K562 (cell line): ENCODE results near the gene BRSK1. TPM values are rescaled to one million over a fixed set of nuclear protein-coding genes. Genes with fewer than 3 reads are reported as not detected.

Experiments used
- ATAC-seq: fragments of 200-7000 bp; cut with Tn5 transposase; 3 replicates; pipeline ENCODE4 v1.9.1; 2020; ENCODE audit warnings: moderate library complexity
- BruUV-seq: library from RNA; stranded (reverse); fragments of 400-500 nt; replicated peaks from 2 replicates; lab custom pipeline; 2021; lab: Mats Ljungman, UMichigan
- CTCF ChIA-PET: fragments of 300-600 bp; formaldehyde crosslinking; extraction: SDS; loops from one replicate; lab custom pipeline; 2021; ENCODE audit warnings: low intra/inter-chr PET ratio; lab: Yijun Ruan, JAX
- POLR2A ChIA-PET: fragments of 300-600, 350-650 bp; sonication (Branson Sonifier 250); formaldehyde crosslinking; extraction: SDS; loops from one replicate; lab custom pipeline; 2021; ENCODE audit warnings: antibody characterized with exemption, inconsistent platforms; lab: Yijun Ruan, JAX
- DNase-seq, 4 experiments: peaks; one replicate each; pipeline versions ENCODE4 v3.0.0 to v3.0.0-alpha.2; 2011 to 2018; ENCODE audit warnings: low spot score in 3 of 4, mixed read lengths in 3 of 4; ENCODE audit errors: extremely low read depth in 1 of 4
- FAIRE-seq: peaks from 2 replicates; lab custom pipeline; 2011; peaks lifted over from hg19 to GRCh38; lab: Jason Lieb, UNC
- H2AFZ ChIP-seq: 2 replicates; pipeline ENCODE4 v1.6.0; 2011; ENCODE audit warnings: low read depth, low read length, control low read depth, inconsistent platforms
- H3K27ac ChIP-seq: fragments of 200-600 bp; 3 replicates; pipeline ENCODE4 v1.8.0; 2011; ENCODE audit warnings: low read depth, mild to moderate bottlenecking, control low read depth, inconsistent platforms, low read length, moderate library complexity, mixed read lengths; ENCODE audit errors: extremely low read depth
- H3K27me3 ChIP-seq, 2 experiments: fragments of 300-600 bp in 1 of 2; 2 replicates in 1 of 2; 3 replicates in 1 of 2; pipeline versions ENCODE4 v1.6.0 to v1.8.0; 2011; ENCODE audit warnings: inconsistent platforms in 2 of 2, low read length in 2 of 2, mild to moderate bottlenecking in 1 of 2, mixed read lengths in 1 of 2, moderate library complexity in 1 of 2; ENCODE audit not compliant: control insufficient read depth in 2 of 2, insufficient read depth in 2 of 2
- H3K36me3 ChIP-seq: fragments of 300-600 bp; 3 replicates; pipeline ENCODE4 v1.8.0; 2011; ENCODE audit warnings: mild to moderate bottlenecking, low read length, inconsistent platforms; ENCODE audit not compliant: control insufficient read depth, insufficient read depth
- H3K4me1 ChIP-seq, 2 experiments: fragments of 200-600 bp in 1 of 2; replicated peaks in 1 of 2; 2 replicates in 1 of 2; 3 replicates in 1 of 2; pipeline versions ENCODE4 v1.5.1 to v1.8.0; 2011; ENCODE audit warnings: inconsistent platforms in 2 of 2, low read length in 2 of 2, mild to moderate bottlenecking in 1 of 2, mixed read lengths in 1 of 2, moderate library complexity in 1 of 2; ENCODE audit not compliant: control insufficient read depth in 2 of 2, insufficient read depth in 2 of 2
- H3K4me2 ChIP-seq: 2 replicates; pipeline ENCODE4 v1.6.1; 2011; ENCODE audit warnings: low read length, control low read depth, inconsistent platforms, mixed read lengths; ENCODE audit not compliant: insufficient read depth
- H3K4me3 ChIP-seq: fragments of 200-600 bp; sonication (generic), shearing (Covaris generic); 2 replicates; pipeline ENCODE4 v1.5.1; 2016; ENCODE audit warnings: control low read depth, inconsistent platforms
- H3K79me2 ChIP-seq: fragments of 200-600 bp; 3 replicates; pipeline ENCODE4 v1.8.0; 2011; ENCODE audit warnings: low read length, inconsistent platforms; ENCODE audit not compliant: control insufficient read depth, insufficient read depth
- H3K9ac ChIP-seq, 2 experiments: 2 replicates each; pipeline versions ENCODE4 v1.6.0 to v1.6.1; 2011; ENCODE audit warnings: low read depth in 2 of 2, low read length in 2 of 2, control low read depth in 1 of 2, inconsistent platforms in 1 of 2, mild to moderate bottlenecking in 1 of 2, mixed read lengths in 1 of 2; ENCODE audit not compliant: insufficient read depth in 1 of 2
- H3K9me1 ChIP-seq: one replicate; pipeline ENCODE4 v1.6.0; 2011; ENCODE audit warnings: inconsistent platforms, mild to moderate bottlenecking, low read length, moderate library complexity; ENCODE audit not compliant: control insufficient read depth, insufficient read depth
- H3K9me3 ChIP-seq: replicated peaks from 2 replicates; pipeline ENCODE4 v1.5.1; 2011; ENCODE audit warnings: low read depth, low read length, inconsistent platforms; ENCODE audit not compliant: control insufficient read depth, insufficient read depth
- H4K20me1 ChIP-seq: replicated peaks from 2 replicates; pipeline ENCODE4 v1.6.1; 2011; ENCODE audit warnings: low read length, inconsistent platforms, mixed read lengths; ENCODE audit not compliant: control insufficient read depth, insufficient read depth
- AFF1 ChIP-seq, 2 experiments: fragments of 450-650 bp; IDR thresholded peaks; 2 replicates each; pipeline ENCODE4 v1.6.1; 2018; ENCODE audit warnings: mild to moderate bottlenecking in 2 of 2, low read depth in 1 of 2; ENCODE audit not compliant: partially characterized antibody in 2 of 2
- HCFC1 ChIP-seq: IDR thresholded peaks from 2 replicates; pipeline ENCODE4 v1.6.1; 2012; ENCODE audit warnings: low read depth, low read length, improper control_type of control experiment
- SIX5 ChIP-seq, 2 experiments: IDR thresholded peaks; 2 replicates each; pipeline ENCODE4 v1.6.1; 2011; ENCODE audit warnings: low read length in 2 of 2, borderline replicate concordance in 1 of 2, low read depth in 1 of 2, mild to moderate bottlenecking in 1 of 2, moderate library complexity in 1 of 2; ENCODE audit not compliant: insufficient read depth in 1 of 2
- ZNF277 ChIP-seq: fragments of 250-450 bp; sonication (Bioruptor Pico); IDR thresholded peaks from 2 replicates; pipeline ENCODE4 v1.8.0; 2022; ENCODE audit warnings: inconsistent platforms, mild to moderate bottlenecking, moderate library complexity, borderline replicate concordance
- WGBS: fragments of 100-300 bp; shearing (Covaris generic); methylation state at CpG from one replicate; pipeline ENCODE4 v1.1.6; 2016; ENCODE audit warnings: low coverage, mixed read lengths; ENCODE audit not compliant: insufficient coverage; ENCODE audit errors: missing lambda C conversion rate; 5-methylcytosine and 5-hydroxymethylcytosine counted together
- in situ Hi-C: fragments of 300-500 bp; cut with MboI; formaldehyde crosslinking; loops from 4 replicates; pipeline ENCODE4 v1.15.0; 2018; ENCODE audit warnings: inconsistent platforms, mixed read lengths
- intact Hi-C: fragments of 100-400 bp; cut with micrococcal nuclease; formaldehyde crosslinking; loops from 2 replicates; pipeline ENCODE4 v1.14.2; 2022
- polyA plus RNA-seq, 8 experiments: library from polyadenylated mRNA; depleted of rRNA in 4 of 8; stranded (reverse) in 5 of 8; unstranded in 3 of 8; fragments of >200 nt; fragmentation: Nextera tagmentation in 2 of 8; fragmentation: Illumina TruSeq in 1 of 8; extraction: Ambion mirVana in 2 of 8; extraction: Trizol in 1 of 8; gene quantifications; 2 replicates each; pipeline versions ENCODE4 v1.2.1 to v1.2.3, GENCODE V29; 2011 to 2014; ENCODE audit warnings: inconsistent platforms in 1 of 8, missing spikeins in 1 of 8
- total RNA-seq, 7 experiments: library from RNA; depleted of rRNA in 6 of 7; stranded (reverse); fragments of >200 nt in 6 of 7; fragmentation: Illumina TruSeq in 2 of 7; extraction: Trizol in 2 of 7; gene quantifications; 2 replicates each; pipeline versions ENCODE4 v1.2.1 to v1.2.3, GENCODE V29; 2011 to 2021; ENCODE audit warnings: low replicate concordance in 1 of 7

The BRSK1 gene
- total and polyA plus RNA-seq, 9 of the 15 experiments (the other 6 are each of a cell fraction or from before 2014, with no cell fraction given): 1.7 to 9.3 (median 3.8) TPM; not detected in 2

GRCh38 chr19:55289117-55289796 is 5.5 kb downstream of the BRSK1 start:
- ATAC-seq (no peak), DNase-seq (no peak), FAIRE-seq (no peak)
- 79% methylated on average over 9 of the region's 9 CpGs for WGBS
- peak overlapping the region; percentile 23; the same call in 1 of the 2 replicates for H2AFZ ChIP-seq
- in situ Hi-C loops (loop anchor here (10.0 kb wide), 1 partner anchor 336 kb away; the partner anchor contains the start of gene ZNF784), intact Hi-C loops (no loop called here)
- no peak overlapping the region for H3K4me2 ChIP-seq
- H3K27me3 ChIP-seq: no peaks in the 10 kb centered on the region
- 0 out of 3 replicates have a peak overlapping the region, but pooled peaks have one; percentile 33 for H3K27ac ChIP-seq
- H3K9me1 ChIP-seq: no peaks in the 10 kb centered on the region
- POLR2A ChIA-PET: interaction anchor here (0.8 to 2.7 kb wide), 4 partner anchors 14 to 110 kb away, joined by 3 to 12 read pairs (median 4); no protein-coding TSS in a partner anchor
- H3K4me3 ChIP-seq: no peak overlapping the region
- no peaks in the 10 kb centered on the region for H3K36me3 ChIP-seq
- H3K9ac ChIP-seq: peak overlapping the region in 1 of 2 experiments; percentile 55; a peak in 1 of 4 replicates
- CTCF ChIA-PET: no interaction called here
- H3K4me1 ChIP-seq: peaks cover 4 to 37% of the 10 kb centered on the region in 2 experiments; a peak in 4 of 5 replicates
- no peaks in the 10 kb centered on the region; the same call in 2 of the 3 replicates for H3K79me2 ChIP-seq
- no peaks in the 10 kb centered on the region for H4K20me1 ChIP-seq
- BruUV-seq: no TSS peak
- no peaks in the 10 kb centered on the region for H3K9me3 ChIP-seq
- TF ChIP-seq ZNF277 (CRISPR knock-in tag) (no peak), AFF1 (IDR thresholded peaks at IDR 0.05; ENCODE audit: low read depth in 1 of 2, partially characterized antibody in 2 of 2) (peak in 1 of 2 experiments; percentile 93), SIX5 (IDR thresholded peaks at IDR 0.05; ENCODE audit: borderline replicate concordance in 1 of 2, insufficient read depth in 1 of 2, low read depth in 1 of 2, low read length in 2 of 2) (peak in 1 of 2 experiments; percentile 13; a peak in 2 of 4 replicates), HCFC1 (peak; percentile 75)
- TF ChIP-seq, all 486 proteins: peak for 3
